Measurements from ENCODE around the gene SIAH3. TPM values are rescaled to one million over a fixed set of nuclear protein-coding genes. Genes with fewer than 3 reads are reported as not detected.

SIAH3 gene
- total RNA-seq, 1 donor from 2014 or later = 0.05 TPM

GRCh38 chr13:45828256-45828968 is 23.1 kb downstream of the SIAH3 start:
- intact Hi-C loops (cut with DNase I) = loop anchor here (5.0 kb wide), 1 partner anchor 39 kb away; no protein-coding TSS in a partner anchor
- DNase-seq (ENCODE audit: missing footprints) (no peak), ATAC-seq (no peak)

- ATAC-seq (no peak), DNase-seq (ENCODE audit: missing footprints) (peak; percentile 75)
- intact Hi-C loops (cut with DNase I) = loop anchor here (5.0 kb wide), 1 partner anchor 40 kb away; no protein-coding TSS in a partner anchor
Observed at GRCh38 chr13:45827318-45827717, 24.2 kb downstream of the SIAH3 start.

GRCh38 chr13:45826731-45827130 is 24.8 kb downstream of the SIAH3 start:
- ATAC-seq = no peak
- intact Hi-C loops (cut with DNase I) = loop anchor here (5.0 kb wide), 1 partner anchor 41 kb away; no protein-coding TSS in a partner anchor
- no peak for DNase-seq (ENCODE audit: missing footprints)

GRCh38 chr13:45825387-45825650 is 26.2 kb downstream of the SIAH3 start:
- ATAC-seq (no peak), DNase-seq (ENCODE audit: missing footprints) (no peak)
- intact Hi-C loops (cut with DNase I) = loop anchor here (5.0 kb wide), 1 partner anchor 42 kb away; no protein-coding TSS in a partner anchor

GRCh38 chr13:45823583-45823982 is 28.0 kb downstream of the SIAH3 start:
- no peak for DNase-seq (ENCODE audit: missing footprints)
- intact Hi-C loops (cut with DNase I) = no loop called here
- ATAC-seq = peak; percentile 71

- intact Hi-C loops (cut with DNase I) = no loop called here
- DNase-seq (ENCODE audit: missing footprints) (no peak), ATAC-seq (no peak)
Observed at GRCh38 chr13:45821811-45822210, 29.7 kb downstream of the SIAH3 start.

GRCh38 chr13:45820106-45820838 is 31.3 kb downstream of the SIAH3 start:
- intact Hi-C loops (cut with DNase I) = no loop called here
- ATAC-seq (no peak), DNase-seq (ENCODE audit: missing footprints) (no peak)

- ATAC-seq (no peak), DNase-seq (ENCODE audit: missing footprints) (no peak)
- intact Hi-C loops (cut with DNase I) = no loop called here
Observed at GRCh38 chr13:45817833-45818232, 33.7 kb downstream of the SIAH3 start.

- intact Hi-C loops (cut with DNase I) = no loop called here
- ATAC-seq = no peak
- no peak for DNase-seq (ENCODE audit: missing footprints)
Observed at GRCh38 chr13:45816427-45816826, 35.1 kb downstream of the SIAH3 start.

- peak; percentile 28 for ATAC-seq
- intact Hi-C loops (cut with DNase I) = no loop called here
- no peak for DNase-seq (ENCODE audit: missing footprints)
Observed at GRCh38 chr13:45812695-45813372, 38.7 kb downstream of the SIAH3 start.

- ATAC-seq (no peak), DNase-seq (ENCODE audit: missing footprints) (no peak)
- intact Hi-C loops (cut with DNase I) = no loop called here
Observed at GRCh38 chr13:45811891-45812694, 39.5 kb downstream of the SIAH3 start.

- intact Hi-C loops (cut with DNase I) = loop anchor here (10.0 kb wide), 2 partner anchors 145 to 185 kb away; no protein-coding TSS in a partner anchor
- no peak for DNase-seq (ENCODE audit: missing footprints)
- ATAC-seq = no peak
Observed at GRCh38 chr13:45809801-45810394, 41.7 kb downstream of the SIAH3 start.

GRCh38 chr13:45808925-45809324 is 42.6 kb downstream of the SIAH3 start:
- intact Hi-C loops (cut with DNase I) = loop anchor here (10.0 kb wide), 2 partner anchors 146 to 186 kb away; no protein-coding TSS in a partner anchor
- no peak for ATAC-seq

GRCh38 chr13:45807520-45808099 is 43.9 kb downstream of the SIAH3 start:
- intact Hi-C loops (cut with DNase I) = loop anchor here (2.0 to 10.0 kb wide), 4 partner anchors 73 to 319 kb away; no protein-coding TSS in a partner anchor
- ATAC-seq (peak; percentile 69), DNase-seq (ENCODE audit: missing footprints) (no peak)

More at GRCh38 chr13:45808925-45809324, 42.6 kb downstream of the SIAH3 start:
- no peak for DNase-seq (ENCODE audit: missing footprints)

GRCh38 chr13:45800485-45800884 is 51.1 kb downstream of the SIAH3 start:
- no peak for ATAC-seq
- no peak for DNase-seq (ENCODE audit: missing footprints)
- intact Hi-C loops (cut with DNase I) = loop anchor here (10.0 kb wide), 2 partner anchors 154 to 194 kb away; no protein-coding TSS in a partner anchor

- ATAC-seq = peak; percentile 79
- intact Hi-C loops (cut with DNase I) = no loop called here
- no peak for DNase-seq (ENCODE audit: missing footprints)
Observed at GRCh38 chr13:45799451-45799850, 52.1 kb downstream of the SIAH3 start.

GRCh38 chr13:45798851-45799250 is 52.7 kb downstream of the SIAH3 start:
- no peak for DNase-seq (ENCODE audit: missing footprints)
- ATAC-seq = peak; percentile 44
- intact Hi-C loops (cut with DNase I) = no loop called here

Data from Right ventricle myocardium inferior (tissue), 1 donor.